ENCODE results near the gene ANAPC4.

GRCh38 chr4:25442863-25443307 lies 65.8 kb downstream of the ANAPC4 start:
- TF ChIP-seq CTCF (IDR thresholded peaks at IDR 0.05) (no peak), POLR2A (IDR thresholded peaks at IDR 0.05) (no peak)

Data from heart left ventricle (tissue), 13 donors.